MM.1S (cell line): ENCODE data around the gene ANKAR.

Experiments
- CTCF ChIP-seq: fragments of 300-600 bp; sonication (generic); IDR thresholded peaks from 2 replicates; pipeline ENCODE4 v1.5.1; 2016; ENCODE audit warnings: antibody characterized with exemption, low read length, mixed read lengths
- EZH2 ChIP-seq: fragments of 300-600 bp; sonication (generic); optimal IDR thresholded peaks from 2 replicates; pipeline ENCODE3; 2017; ENCODE audit warnings: low read depth, mild to moderate bottlenecking, antibody characterized with exemption, low read length, mixed read lengths
- EZH2phosphoT487 ChIP-seq: fragments of 300-600 bp; sonication (generic); IDR thresholded peaks from 2 replicates; pipeline ENCODE4 v1.6.1; 2018; ENCODE audit warnings: antibody characterized with exemption, low read length

DNA sequence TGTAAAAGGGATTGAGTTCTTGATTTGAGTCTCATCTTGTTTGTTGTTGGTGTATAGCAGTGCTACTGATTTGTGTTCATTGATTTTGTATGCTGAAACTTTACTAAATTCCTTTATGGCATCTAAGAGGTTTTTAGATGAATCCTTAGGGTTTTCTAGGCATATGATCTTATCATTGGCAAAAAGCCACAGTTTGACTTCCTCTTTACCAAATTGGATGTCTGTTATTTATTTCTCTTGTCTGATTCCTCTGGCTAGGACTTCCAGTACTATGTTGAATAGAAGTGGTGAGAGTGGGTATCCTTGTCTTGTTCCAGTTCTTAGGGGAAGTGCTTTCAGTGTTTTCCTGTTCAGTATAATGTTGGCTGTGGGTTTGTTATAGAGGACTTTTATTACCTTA, 4.8 kb downstream of the ANKAR start:
- TF ChIP-seq CTCF (no peak), EZH2 (no peak), EZH2phosphoT487 (no peak)
